ENCODE results near the gene SERPINA12. TPM values are rescaled to one million over a fixed set of nuclear protein-coding genes. Genes with fewer than 3 reads are reported as not detected.
A peak's percentile ranks its signal among the peaks of the same experiment; 100 is the strongest.
"Not testable (repeated sequence)": the region's sequence is repeated elsewhere in the genome, so short reads cannot be mapped to it uniquely, and the experiment has no call there.

Gene SERPINA12
- total RNA-seq, 1 donor from 2014 or later = not detected

DNA sequence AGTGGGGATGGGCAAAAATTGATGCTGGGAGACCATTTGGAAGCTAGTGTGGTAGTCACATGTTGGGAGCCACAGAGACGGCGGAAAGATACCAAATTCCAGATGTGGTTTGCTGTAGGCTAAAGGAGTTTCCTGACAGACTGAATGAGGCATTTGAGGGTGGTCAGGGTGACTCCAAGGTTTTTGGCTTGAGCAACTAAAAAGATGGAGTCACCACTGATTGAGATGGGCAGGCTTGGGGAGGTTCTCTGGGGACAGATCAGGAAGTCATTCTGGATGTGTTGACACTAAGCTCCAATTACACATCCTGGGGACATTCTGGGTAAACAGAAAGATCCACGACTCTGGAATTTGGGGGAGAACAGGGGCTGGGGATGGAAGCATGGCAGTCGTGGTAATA lies 17.8 kb downstream of the SERPINA12 start:
- no peak for DNase-seq (ENCODE audit: low read depth in 2 of 2)

DNA sequence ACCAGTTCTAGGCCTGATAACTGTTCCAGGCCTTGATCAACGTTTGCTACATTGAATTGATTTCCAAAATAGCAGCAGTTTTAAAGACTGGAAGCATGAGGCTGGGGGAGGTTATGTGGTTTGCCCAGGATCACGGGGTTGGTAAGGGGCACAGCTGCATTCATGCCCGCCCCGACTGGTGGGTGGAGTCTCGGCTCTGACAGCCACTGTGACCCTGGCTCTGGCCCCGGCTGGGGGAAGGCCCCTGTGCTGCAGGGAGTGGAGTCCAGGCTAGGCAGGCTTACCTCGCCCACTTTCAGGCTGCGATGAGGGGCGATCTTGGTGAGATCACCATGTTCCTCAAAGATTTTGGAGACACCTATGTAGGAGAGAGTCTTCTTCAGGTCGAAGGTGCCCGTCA lies 19.9 kb downstream of the SERPINA12 start:
- DNase-seq (ENCODE audit: low read depth in 2 of 2) = no peak

DNA sequence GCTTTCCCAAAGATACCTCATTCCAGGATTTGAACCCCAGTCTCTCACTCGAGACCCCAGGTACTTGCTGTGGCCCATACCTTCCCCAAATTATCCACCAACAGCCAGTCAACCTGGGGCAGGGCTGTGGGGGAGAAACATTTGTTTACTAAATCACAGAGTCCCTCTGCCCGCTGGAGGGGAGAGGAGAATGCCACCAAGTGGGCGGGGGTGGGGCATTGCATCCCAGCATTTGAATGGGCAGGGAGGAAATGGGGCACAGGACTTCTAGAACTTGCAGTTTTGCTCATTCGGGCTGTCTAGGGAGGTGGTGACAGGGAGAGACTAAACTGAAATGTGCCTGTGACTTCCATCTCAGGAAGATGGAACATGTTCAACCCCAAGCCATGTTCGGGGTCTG lies 22.4 kb downstream of the SERPINA12 start:
- DNase-seq (ENCODE audit: low read depth in 2 of 2) = no peak

DNA sequence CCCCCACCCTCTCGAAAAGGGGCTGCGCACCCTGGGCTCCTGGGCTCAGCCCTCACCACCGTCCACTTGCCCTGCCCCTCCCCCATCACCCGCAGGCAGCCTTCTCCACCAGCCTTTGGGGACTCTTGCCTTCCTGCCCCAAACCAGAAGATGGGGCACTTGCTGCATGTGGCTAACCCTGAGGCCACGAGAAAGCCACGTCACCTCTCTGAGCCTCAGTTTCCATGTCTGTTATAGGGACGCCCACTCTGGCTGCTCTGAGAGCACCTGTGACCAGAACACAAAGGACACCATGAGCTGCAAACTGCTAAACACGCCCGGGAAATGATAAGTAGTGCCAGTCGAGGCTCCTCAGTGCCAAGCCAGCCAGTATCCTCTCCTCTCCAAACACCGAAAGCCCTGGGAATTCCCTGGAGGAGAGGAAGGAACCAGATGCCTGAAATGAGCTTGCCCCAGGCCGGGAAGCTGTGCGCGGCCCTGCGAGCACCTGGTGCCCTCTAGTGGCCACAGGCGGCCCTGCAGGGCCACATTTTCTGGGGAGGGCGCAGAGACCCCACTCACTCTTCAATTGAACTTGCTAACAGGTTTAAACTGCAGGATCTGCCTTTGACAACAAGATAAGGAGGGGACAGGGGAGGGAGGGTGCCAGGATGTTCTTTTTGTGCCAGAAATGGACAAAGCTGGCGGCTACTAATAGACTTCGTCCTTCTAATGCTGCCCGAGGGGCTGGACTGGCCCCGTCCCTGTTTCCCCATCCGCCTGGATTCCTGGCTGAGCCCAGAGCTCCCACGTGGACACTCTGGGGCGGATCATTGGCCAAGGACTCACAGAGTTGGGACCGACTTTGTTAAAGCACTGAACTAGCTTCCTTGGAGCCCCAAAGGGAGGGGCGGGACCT lies 23.1 kb downstream of the SERPINA12 start:
- DNase-seq (ENCODE audit: low read depth in 2 of 2) = peak; percentile 30 to 39

DNA sequence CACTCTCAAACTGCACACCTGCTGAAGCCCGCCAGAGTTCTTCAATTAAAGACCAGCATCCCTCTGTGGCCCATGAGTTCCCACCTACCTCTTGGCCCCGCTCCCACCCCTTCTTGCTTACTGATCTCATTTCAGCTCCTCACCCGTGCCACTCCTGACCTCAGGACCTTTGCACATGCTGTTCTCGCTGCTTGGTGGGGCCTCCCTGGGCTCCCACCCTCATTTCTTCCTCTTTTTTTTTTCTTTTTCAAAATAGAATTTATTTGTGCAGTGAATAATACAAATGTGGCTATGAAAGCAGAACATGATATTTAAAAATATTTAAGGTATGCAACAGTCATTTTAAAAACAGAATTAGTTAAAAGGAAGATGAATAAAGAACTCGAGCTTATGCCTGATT lies 24.8 kb downstream of the SERPINA12 start:
- DNase-seq (ENCODE audit: low read depth in 2 of 2) = no peak

- no peak for DNase-seq (ENCODE audit: low read depth in 2 of 2)
Observed at GRCh38 chr14:94483729-94484275, 25.5 kb downstream of the SERPINA12 start.

GRCh38 chr14:94483071-94483451 lies 26.2 kb downstream of the SERPINA12 start:
- DNase-seq (ENCODE audit: low read depth in 2 of 2) = no peak

DNA sequence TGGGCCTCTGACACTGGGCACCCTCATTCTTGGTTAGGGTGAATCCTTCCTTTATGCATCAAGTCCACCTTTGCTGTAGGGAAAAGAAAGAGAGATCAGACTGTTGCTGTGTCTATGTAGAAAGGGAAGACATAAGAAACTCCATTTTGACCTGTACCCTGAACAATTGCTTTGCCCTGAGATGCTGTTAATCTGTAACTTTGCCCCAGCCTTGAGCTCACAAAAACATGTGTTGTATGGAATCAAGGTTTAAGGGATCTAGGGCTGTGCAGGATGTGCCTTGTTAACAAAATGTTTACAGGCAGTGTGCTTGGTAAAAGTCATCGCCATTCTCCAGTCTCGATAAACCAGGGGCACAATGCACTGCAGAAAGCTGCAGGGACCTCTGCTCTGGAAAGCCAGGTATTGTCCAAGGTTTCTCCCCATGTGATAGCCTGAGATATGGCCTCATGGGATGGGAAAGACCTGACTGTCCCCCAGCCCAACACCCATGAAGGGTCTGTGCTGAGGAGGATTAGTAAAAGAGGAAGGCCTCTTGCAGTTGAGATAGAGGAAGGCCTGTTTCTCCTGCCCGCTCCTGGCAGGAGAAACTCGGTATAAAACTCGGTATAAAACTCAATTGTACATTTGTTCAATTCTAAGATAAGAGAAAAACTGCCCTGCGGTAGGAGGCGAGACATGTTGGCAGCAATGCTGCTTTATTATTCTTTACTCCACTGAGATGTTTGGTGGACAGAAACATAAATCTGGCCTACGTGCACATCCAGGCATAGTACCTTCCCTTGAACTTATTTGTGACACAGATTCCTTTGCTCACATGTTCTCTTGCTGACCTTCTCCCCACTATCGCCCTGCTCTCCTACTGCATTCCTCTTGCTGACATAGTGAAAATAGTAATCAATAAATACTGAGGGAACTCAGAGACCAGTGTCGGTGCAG lies 26.9 kb downstream of the SERPINA12 start:
- not testable (repeated sequence) for DNase-seq (ENCODE audit: low read depth in 2 of 2)

DNA sequence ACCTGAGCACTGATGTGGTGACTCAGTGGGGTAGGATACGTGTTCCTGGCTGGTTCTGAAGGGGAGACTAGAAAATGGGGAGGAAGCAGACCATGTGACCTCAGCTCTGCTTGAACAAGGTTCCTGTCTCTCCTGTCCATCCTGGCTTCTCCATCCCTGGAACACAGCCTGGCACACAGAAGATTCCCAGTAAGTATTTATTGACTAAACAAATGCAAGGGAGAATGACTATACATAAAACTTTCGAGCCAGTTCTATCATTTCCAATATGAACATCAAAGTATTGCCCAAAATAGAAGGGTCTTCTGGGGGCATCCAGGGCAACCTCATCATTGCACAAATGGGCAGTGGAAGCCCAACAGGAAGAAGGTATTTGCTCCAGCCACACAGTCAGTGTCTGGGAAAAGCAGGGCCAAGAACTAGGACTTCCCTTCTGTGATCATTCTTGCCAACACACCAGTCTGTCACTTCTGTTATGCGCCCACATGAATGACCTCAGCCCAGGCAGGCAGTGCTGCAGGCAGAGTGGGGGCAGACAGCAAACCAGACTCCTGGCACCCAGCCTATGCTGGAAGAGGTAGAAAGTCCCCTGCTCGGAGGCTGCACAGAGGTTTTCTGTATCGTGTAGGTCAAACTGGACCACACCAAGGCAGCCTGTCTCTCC lies 27.7 kb downstream of the SERPINA12 start:
- no peak for DNase-seq (ENCODE audit: low read depth in 2 of 2)

GRCh38 chr14:94480809-94481208 lies 28.5 kb downstream of the SERPINA12 start:
- no peak for DNase-seq (ENCODE audit: low read depth in 2 of 2)

DNA sequence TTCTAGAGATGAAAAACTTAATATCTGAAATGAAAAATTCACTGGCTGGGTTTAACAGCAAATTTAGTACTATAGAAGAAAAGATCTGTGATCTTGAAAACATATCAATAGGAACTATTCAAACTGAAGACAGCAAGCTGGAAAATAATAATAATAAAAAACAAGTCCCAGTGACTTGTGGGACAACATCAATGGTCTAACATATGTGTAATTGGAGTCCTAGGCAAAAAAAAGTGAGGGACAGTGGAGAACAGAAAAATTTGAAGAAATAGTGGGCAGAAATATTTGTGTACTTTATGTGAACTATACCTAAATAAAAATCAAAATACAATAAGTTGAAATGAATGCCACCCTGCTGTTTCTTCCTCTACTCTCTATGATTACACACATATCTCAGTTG lies 30.8 kb downstream of the SERPINA12 start:
- no peak for DNase-seq (ENCODE audit: low read depth in 2 of 2)

DNA sequence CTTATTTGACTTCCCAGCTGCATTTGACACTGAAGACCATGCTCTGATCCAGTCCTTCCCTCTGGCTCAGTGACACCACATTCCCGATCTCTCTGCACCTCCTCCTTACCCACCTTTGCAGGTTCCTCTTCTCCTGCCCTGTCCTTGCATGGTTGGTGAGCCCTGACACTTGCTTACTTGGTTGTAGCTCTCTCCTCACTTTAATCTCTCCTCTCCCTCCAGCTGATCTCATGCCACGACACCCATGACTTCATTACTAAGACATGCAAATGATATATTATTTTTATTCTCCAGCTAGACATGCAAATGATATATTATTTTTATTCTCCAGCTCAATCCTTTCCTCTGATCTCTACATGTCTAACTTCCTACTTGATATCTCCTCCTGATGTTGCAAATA lies 33.2 kb downstream of the SERPINA12 start, which contains the start of gene SERPINA9:
Gene SERPINA9 (minus strand): TSS at position 175 of the 400 bp plus-strand sequence. CDS start 6,357 bp downstream, outside the sequence.
- DNase-seq (ENCODE audit: low read depth in 2 of 2) = no peak

- DNase-seq (ENCODE audit: low read depth in 2 of 2) = no peak
Observed at GRCh38 chr14:94474581-94475031, 34.7 kb downstream of the SERPINA12 start.

DNA sequence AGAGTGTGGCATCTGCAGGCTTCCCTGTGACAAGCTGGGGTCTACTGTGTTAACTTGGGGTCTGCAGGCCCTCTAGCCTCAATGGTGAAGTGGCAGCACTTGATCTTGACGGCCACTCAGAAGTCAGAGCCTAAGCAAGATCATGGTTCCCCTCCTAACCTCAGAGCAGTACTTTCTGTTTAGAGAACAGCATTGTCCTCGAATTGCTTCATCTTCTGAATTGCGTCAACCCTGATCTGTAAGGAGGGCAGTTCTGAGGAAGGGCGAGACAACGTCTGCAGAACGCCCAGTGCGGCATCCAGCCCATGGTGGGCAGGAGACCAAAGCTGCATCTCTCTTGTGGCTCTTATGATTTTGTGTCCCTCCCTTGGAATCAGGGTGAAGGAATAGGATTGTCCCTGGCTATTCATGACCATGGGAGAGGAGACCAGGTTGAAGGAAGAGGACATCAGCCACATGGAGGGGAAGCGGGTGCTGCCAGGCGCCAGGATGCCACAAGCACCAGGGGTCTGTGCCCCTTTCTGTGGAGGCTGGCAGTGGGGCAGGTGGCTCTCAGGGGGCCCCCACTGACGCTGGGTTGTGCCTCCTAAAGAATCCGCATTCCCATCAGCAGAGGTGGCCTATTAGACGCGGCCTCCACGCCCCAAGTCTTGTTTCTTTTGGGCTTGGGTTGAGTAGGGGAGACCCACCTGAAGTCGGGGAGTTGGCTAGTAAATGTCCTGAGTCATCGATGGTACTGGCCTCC lies 35.4 kb downstream of the SERPINA12 start:
- no peak for DNase-seq (ENCODE audit: low read depth in 2 of 2)

- no peak for DNase-seq (ENCODE audit: low read depth in 2 of 2)
Observed at GRCh38 chr14:94472842-94473241, 36.4 kb downstream of the SERPINA12 start.

DNA sequence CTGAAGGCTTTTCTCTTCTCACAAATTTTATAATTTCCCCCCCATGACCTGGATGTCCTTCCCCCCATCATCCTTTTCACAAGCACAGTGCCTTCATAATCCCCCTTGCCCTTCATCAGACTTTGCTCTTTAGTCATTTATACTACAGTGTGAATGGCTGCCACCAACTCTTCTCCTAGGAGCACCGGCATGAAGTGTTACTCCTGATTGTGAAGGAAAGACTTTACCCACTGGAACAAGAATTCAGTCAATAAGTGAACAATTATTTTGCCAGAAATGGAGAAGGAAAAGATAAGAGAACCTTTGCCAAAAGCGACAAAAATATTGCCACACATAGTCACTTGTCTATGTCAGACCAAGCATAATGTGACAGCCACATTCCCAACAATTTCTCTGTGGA lies 38.2 kb downstream of the SERPINA12 start:
- no peak for DNase-seq (ENCODE audit: low read depth in 2 of 2)

DNA sequence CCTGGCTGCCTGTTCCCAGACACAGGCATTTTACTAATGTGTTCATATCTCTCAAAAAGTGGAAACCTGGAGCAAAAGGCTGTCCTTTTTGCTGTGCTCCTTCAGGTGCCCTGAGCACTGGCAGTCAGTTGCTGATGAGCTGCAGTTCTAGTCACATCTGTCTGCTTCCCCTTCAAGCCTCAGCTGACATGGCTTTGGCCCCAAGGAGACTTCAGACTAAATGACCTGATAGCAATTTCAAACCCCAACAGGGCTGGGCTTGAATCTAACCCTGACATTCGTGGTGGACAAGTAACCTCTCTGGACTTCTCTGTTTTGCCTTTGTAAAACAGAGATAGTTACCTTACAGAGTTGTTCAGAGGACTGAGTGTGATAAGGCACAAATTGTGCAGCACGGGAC lies 39.0 kb downstream of the SERPINA12 start:
- no peak for DNase-seq (ENCODE audit: low read depth in 2 of 2)

GRCh38 chr14:94469261-94469660 lies 40.0 kb downstream of the SERPINA12 start:
- no peak for DNase-seq (ENCODE audit: low read depth in 2 of 2)

GRCh38 chr14:94467728-94468520 lies 41.3 kb downstream of the SERPINA12 start:
- DNase-seq (ENCODE audit: low read depth in 2 of 2) = no peak

Measured in lung microvascular endothelial cell (primary cell).